Astrocyte (in vitro differentiated cells and primary cell): ENCODE data around the gene FMN2.

Experiments
- CTCF ChIP-seq: IDR thresholded peaks from 2 replicates; pipeline ENCODE4 v1.5.1; 2011; ENCODE audit warnings: low read depth, mild to moderate bottlenecking, inconsistent platforms, low read length, moderate library complexity; ENCODE audit not compliant: insufficient read depth
- EZH2 ChIP-seq: IDR thresholded peaks from 2 replicates; pipeline ENCODE4 v1.6.1; 2012; ENCODE audit warnings: mild to moderate bottlenecking, low read length, inconsistent platforms; ENCODE audit not compliant: insufficient read depth

DNA sequence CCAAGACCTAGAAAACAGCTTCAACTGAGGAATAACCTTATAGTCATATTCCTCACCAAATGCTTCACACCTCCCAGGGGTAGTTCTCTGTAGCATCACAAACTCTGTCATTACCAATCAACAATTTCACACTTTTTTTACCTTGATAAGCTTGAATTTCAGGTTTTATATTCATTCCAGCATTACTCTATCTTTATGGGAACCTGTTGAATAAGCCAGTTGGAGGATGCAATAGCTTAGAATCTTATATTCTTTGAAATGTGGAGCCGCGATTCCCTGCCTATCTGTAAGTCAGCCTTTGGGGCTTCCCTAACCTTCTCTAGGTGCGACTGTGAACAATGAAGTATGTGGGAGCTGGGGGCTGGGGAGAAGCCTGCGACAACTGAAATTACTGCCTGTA is 374.8 kb downstream of the FMN2 start:
- TF ChIP-seq CTCF (no peak), EZH2 (no peak)
